Inferior parietal cortex (tissue), 1 donor: ENCODE measurements around the gene TP53BP1.
A peak's percentile ranks its signal among the peaks of the same experiment; 100 is the strongest.
"Not testable (repeated sequence)": the region's sequence is repeated elsewhere in the genome, so short reads cannot be mapped to it uniquely, and the experiment has no call there.

Source experiments
- DNase-seq: peaks from one replicate; pipeline ENCODE4 v3.0.0-alpha.2; 2016; ENCODE audit errors: extremely low spot score

The TP53BP1 gene, protein sequence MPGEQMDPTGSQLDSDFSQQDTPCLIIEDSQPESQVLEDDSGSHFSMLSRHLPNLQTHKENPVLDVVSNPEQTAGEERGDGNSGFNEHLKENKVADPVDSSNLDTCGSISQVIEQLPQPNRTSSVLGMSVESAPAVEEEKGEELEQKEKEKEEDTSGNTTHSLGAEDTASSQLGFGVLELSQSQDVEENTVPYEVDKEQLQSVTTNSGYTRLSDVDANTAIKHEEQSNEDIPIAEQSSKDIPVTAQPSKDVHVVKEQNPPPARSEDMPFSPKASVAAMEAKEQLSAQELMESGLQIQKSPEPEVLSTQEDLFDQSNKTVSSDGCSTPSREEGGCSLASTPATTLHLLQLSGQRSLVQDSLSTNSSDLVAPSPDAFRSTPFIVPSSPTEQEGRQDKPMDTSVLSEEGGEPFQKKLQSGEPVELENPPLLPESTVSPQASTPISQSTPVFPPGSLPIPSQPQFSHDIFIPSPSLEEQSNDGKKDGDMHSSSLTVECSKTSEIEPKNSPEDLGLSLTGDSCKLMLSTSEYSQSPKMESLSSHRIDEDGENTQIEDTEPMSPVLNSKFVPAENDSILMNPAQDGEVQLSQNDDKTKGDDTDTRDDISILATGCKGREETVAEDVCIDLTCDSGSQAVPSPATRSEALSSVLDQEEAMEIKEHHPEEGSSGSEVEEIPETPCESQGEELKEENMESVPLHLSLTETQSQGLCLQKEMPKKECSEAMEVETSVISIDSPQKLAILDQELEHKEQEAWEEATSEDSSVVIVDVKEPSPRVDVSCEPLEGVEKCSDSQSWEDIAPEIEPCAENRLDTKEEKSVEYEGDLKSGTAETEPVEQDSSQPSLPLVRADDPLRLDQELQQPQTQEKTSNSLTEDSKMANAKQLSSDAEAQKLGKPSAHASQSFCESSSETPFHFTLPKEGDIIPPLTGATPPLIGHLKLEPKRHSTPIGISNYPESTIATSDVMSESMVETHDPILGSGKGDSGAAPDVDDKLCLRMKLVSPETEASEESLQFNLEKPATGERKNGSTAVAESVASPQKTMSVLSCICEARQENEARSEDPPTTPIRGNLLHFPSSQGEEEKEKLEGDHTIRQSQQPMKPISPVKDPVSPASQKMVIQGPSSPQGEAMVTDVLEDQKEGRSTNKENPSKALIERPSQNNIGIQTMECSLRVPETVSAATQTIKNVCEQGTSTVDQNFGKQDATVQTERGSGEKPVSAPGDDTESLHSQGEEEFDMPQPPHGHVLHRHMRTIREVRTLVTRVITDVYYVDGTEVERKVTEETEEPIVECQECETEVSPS (N-terminal part only)

DNA sequence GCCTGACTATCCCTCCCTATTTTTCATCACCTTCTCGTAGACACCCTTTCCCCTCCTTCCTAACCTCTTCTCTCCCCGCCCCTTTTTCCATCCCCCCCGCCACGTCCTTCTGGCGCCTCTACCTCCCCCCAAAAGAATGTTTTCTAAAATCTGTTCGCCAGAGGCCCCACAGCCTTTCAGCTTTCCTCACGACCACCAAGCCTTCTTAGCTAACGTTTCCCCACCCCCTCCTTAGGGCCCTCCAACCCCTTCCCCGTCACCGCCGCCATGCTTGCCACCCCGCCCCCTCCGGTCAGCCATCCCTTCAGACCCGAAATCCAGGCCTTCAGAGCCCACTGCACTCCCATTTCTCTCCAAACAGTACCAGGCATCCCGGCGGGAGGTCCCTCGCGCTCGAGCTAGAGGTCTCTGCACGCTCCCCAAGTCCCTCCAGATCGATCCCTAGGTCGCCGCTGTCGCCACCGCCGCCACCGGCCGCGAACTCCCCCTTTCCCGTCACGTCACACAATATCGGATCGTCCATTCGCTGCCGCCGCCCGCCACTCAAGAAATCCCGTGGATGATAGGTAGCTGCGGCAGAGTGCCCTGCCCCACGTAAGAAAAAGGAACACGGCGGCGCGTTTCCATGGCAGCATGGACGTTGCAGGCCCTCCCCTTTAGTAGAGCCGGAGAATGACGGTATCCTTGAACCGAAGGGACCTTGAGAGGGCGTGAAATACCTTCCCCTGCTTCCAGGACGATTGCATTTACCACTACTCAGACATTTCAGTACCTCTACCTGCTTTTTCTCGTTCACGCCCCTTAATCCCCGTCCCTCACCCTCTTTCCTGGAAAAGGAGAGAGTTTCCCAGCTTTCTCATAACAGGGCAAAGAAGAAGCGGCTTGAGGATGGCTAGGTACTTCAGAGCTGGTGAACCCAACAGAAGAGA lies at the start of gene TP53BP1:
TP53BP1 (minus strand) TSS at position 484 of the 929 bp plus-strand sequence; CDS start at position 371, 113 bp downstream.
- DNase-seq, result peak; percentile 98

DNA sequence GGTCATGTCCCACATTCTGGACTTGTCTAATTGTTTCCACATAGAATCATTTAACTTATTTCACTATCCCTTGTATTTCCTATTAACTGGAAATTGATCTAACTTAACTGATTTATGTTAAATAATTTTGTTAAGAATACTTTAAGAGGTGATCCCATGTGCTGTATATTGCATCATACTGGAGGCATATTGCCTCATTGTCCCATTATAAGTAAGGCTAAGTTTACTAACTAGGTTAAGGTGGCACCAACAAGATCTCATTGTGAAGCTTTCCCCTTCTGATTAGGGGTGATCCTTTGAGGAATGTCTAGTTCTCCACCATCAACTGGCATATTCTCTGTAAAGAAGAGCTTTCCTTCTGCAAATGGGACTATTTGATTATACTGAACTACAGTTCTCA lies 48.8 kb upstream of the TP53BP1 start:
- DNase-seq, result no peak

DNA sequence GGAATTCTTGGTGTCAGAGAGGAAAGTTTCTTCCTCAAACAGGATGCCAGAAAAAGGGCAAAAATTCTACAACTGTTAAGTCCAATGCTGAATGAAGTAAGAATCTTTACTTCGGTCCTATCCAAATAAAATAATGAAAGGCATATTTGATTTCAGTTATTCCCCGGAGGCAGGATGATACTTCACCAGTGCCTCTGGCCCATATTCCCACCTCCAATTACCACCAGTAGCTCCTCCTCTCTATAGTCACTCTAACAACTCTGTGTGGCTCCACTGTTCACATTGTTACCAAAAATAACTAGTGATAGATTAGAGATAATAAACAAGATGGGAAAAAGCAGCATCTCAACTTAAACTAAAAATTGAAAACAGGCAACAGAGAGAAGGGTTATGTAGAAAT lies 45.1 kb upstream of the TP53BP1 start:
- no peak for DNase-seq

DNA sequence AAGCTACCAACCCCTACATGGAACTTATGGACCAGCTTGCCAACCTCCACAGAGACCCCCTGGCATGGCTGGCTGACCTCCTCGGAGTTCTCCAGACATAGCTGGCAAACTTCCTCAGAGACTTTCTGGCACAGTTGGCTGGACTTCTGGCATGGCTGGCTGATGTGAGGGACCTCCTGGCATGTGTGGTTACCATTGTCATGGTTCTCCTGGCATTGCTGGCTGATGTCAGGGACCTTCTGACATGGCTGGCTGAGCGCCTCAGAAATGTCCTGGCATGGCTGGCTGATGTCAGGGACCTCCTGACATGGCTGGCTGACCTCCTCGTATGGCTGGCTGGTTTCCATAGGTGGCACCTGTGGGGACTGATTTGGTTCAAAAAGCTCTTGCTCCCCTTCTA lies 41.9 kb upstream of the TP53BP1 start:
- no peak for DNase-seq

DNA sequence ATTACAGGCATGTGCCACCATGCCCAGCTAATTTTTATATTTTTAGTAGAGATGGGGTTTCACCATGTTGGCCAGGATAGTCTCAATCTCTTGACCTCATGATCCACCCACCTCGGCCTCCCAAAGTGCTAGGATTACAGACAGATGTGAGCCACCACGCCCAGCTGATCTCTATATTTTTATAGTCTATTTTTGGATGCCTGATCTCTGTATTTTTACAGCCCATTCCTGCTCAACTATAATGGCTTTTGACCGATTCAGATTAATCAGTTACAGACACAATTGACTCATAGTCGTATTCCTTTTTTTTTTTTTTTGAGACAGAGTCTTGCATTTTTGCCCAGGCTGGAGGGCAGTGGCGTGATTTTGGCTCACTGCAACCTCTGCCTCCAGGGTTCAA lies 39.9 kb upstream of the TP53BP1 start:
- not testable (repeated sequence) for DNase-seq

DNA sequence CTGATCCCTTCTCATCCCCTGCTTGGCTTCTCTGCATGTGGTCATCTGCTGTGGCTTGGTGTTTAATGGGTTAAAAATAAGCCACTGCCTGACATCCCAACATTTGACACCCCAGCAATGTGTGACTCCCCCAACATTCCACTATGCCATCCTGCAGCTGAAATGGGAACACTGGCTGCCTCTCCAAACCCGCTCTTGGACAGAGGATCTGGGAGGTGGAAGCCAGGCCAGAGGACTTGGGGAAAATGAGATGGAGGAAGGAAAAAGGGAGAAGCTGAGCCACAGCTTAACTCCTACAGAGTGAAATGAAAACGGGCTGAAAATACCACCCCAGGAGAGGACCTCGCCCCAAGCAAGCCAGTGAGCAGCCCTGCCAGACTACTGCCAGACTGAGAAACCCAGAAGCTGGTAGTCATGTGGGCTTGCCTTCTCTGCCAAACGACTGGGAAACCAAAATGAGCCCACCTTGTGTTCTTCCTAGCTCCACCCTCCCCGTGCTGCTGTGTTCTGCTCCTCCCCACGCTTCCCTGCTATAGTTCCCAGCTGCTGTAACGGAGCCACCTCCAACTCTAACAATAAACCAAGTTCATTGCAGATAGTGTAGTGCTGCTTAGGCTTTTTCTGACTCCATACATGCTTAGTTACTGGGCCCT lies 38.2 kb upstream of the TP53BP1 start:
- DNase-seq, result no peak

DNA sequence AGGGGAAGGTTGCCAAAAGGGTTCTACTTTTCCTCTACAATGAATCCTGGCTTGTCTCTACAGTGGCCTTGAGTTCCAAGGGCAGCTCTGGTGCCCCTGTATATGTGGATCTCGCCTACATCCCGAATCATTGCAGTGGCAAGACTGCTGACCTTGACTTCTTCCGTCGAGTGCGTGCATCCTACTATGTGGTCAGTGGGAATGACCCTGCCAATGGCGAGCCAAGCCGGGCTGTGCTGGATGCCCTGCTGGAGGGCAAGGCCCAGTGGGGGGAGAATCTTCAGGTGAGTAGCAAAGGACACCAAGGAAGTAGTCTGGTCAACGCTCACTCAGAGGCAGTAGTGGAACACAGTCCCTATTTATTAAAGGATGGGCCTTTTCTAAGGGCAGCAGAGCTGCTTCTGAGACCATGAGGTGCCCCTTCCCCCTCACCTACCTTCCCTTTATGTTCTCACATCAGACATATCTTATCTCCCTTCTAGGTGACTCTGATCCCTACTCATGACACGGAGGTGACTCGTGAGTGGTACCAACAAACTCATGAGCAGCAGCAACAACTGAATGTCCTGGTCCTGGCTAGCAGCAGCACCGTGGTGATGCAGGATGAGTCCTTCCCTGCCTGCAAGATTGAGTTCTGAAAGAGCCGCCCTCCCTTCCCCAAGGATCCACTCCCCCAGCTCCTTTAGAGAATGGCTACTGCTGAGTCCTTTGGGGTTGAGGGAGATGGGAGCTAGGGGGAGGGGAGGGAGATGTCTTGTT lies 36.8 kb upstream of the TP53BP1 start:
- DNase-seq, result no peak

DNA sequence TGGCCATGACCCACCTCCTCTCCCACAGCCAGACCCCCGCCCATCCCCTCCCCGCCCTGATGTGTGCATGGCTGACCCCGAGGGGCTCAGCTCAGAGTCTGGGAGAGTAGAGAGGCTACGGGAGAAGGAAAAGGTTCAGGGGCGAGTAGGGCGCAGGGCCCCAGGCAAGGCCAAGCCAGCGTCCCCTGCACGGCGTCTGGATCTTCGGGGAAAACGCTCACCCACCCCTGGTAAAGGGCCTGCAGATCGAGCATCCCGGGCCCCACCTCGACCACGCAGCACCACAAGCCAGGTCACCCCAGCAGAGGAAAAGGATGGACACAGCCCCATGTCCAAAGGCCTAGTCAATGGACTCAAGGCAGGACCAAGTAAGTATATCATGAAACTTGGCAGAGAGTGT lies 36.2 kb upstream of the TP53BP1 start:
- DNase-seq, result no peak

DNA sequence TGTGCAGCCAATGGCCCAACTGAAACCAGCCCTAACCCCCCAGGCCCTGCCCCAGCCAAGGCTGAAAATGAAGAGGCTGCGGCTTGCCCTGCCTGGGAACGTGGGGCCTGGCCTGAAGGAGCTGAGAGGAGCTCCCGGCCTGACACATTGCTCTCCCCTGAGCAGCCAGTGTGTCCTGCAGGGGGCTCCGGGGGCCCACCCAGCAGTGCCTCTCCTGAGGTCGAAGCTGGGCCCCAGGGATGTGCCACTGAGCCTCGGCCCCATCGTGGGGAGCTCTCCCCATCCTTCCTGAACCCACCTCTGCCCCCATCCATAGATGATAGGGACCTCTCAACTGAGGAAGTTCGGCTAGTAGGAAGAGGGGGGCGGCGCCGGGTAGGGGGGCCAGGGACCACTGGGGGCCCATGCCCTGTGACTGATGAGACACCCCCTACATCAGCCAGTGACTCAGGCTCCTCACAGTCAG lies 35.6 kb upstream of the TP53BP1 start:
- DNase-seq, result no peak

DNA sequence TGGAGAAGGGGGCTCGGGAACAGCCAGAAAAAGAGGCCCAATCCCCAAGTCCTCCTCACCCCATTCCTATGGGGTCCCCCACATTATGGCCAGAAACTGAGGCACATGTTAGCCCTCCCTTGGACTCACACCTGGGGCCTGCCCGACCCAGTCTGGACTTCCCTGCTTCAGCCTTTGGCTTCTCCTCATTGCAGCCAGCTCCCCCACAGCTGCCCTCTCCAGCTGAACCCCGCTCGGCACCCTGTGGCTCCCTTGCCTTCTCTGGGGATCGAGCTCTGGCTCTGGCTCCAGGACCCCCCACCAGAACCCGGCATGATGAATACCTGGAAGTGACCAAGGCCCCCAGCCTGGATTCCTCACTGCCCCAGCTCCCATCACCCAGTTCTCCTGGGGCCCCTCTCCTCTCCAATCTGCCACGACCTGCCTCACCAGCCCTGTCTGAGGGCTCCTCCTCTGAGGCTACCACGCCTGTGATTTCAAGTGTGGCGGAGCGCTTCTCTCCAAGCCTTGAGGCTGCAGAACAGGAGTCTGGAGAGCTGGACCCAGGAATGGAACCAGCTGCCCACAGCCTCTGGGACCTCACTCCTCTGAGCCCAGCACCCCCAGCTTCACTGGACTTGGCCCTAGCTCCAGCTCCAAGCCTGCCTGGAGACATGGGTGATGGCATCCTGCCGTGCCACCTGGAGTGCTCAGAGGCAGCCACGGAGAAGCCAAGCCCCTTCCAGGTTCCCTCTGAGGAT lies 35.0 kb upstream of the TP53BP1 start:
- DNase-seq, result no peak

DNA sequence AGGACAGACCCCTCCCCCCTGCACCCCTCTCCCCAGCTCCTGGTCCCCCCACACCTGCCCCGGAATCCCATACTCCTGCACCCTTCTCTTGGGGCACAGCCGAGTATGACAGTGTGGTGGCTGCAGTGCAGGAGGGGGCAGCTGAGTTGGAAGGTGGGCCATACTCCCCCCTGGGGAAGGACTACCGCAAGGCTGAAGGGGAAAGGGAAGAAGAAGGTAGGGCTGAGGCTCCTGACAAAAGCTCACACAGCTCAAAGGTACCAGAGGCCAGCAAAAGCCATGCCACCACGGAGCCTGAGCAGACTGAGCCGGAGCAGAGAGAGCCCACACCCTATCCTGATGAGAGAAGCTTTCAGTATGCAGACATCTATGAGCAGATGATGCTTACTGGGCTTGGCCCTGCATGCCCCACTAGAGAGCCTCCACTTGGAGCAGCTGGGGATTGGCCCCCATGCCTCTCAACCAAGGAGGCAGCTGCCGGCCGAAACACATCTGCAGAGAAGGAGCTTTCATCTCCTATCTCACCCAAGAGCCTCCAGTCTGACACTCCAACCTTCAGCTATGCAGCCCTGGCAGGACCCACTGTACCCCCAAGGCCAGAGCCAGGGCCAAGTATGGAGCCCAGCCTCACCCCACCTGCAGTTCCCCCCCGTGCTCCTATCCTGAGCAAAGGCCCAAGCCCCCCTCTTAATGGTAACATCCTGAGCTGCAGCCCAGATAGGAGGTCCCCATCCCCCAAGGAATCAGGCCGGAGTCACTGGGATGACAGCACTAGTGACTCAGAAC lies 34.3 kb upstream of the TP53BP1 start:
- DNase-seq, result no peak

DNA sequence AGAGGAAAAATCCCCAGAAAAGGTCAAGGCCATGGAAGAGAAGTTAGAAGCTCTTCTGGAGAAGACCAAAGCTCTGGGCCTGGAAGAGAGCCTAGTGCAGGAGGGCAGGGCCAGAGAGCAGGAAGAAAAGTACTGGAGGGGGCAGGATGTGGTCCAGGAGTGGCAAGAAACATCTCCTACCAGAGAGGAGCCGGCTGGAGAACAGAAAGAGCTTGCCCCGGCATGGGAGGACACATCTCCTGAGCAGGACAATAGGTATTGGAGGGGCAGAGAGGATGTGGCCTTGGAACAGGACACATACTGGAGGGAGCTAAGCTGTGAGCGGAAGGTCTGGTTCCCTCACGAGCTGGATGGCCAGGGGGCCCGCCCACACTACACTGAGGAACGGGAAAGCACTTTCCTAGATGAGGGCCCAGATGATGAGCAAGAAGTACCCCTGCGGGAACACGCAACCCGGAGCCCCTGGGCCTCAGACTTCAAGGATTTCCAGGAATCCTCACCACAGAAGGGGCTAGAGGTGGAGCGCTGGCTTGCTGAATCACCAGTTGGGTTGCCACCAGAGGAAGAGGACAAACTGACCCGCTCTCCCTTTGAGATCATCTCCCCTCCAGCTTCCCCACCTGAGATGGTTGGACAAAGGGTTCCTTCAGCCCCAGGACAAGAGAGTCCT lies 33.4 kb upstream of the TP53BP1 start:
- DNase-seq, result no peak

DNA sequence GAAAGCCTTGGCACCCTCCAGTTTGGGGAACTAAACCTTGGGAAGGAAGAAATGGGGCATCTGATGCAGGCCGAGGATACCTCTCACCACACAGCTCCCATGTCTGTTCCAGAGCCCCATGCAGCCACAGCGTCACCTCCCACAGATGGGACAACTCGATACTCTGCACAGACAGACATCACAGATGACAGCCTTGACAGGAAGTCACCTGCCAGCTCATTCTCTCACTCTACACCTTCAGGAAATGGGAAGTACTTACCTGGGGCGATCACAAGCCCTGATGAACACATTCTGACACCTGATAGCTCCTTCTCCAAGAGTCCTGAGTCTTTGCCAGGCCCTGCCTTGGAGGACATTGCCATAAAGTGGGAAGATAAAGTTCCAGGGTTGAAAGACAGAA lies 32.2 kb upstream of the TP53BP1 start:
- DNase-seq, result no peak

DNA sequence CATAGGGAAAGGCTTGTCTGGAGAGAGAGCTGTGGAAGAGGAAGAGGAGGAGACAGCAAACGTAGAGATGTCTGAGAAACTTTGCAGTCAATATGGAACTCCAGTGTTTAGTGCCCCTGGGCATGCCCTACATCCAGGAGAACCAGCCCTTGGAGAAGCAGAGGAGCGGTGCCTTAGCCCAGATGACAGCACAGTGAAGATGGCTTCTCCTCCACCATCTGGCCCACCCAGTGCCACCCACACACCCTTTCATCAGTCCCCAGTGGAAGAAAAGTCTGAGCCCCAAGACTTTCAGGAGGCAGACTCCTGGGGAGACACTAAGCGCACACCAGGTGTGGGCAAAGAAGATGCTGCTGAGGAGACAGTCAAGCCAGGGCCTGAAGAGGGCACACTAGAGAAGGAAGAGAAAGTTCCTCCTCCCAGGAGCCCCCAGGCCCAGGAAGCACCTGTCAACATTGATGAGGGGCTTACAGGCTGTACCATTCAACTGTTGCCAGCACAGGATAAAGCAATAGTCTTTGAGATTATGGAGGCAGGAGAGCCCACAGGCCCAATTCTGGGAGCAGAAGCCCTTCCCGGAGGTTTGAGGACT lies 31.4 kb upstream of the TP53BP1 start:
- DNase-seq, result no peak

DNA sequence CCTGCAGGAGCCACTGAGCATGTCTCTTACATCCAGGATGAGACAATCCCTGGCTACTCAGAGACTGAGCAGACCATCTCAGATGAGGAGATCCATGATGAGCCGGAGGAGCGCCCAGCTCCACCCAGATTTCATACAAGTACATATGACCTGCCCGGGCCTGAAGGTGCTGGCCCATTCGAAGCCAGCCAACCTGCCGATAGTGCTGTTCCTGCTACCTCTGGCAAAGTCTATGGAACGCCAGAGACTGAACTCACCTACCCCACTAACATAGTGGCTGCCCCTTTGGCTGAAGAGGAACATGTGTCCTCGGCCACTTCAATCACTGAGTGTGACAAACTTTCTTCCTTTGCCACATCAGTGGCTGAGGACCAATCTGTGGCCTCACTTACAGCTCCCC lies 30.7 kb upstream of the TP53BP1 start:
- no peak for DNase-seq

DNA sequence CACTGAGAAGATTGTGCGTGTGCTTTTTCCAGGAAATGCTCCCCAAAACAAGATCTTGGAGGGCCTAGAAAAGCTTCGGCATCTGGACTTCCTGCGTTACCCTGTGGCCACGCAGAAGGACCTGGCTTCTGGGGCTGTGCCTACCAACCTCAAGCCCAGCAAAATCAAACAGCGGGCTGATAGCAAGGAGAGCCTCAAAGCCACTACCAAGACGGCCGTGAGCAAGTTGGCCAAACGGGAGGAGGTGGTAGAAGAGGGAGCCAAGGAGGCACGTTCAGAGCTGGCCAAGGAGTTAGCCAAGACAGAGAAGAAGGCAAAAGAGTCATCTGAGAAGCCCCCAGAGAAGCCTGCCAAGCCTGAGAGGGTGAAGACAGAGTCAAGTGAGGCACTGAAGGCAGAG lies 29.3 kb upstream of the TP53BP1 start:
- no peak for DNase-seq

DNA sequence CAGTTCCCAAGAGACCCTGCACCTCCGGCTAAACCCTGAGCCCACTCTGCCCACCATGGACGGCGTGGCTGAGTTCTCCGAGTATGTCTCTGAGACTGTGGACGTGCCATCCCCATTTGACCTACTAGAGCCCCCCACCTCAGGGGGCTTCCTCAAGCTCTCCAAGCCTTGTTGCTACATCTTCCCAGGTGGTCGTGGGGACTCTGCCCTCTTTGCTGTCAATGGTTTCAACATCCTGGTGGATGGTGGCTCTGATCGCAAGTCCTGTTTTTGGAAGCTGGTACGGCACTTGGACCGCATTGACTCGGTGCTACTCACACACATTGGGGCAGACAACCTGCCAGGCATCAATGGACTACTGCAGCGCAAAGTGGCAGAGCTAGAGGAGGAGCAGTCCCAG lies 28.5 kb upstream of the TP53BP1 start:
- DNase-seq, result no peak
